Panc1 (cell line): Measurements from ENCODE around the gene CEACAM5.

Experiments used
- CTCF ChIP-seq: fragments of 450-650 bp; IDR thresholded peaks from 2 replicates; pipeline ENCODE4 v1.5.1; 2017; ENCODE audit warnings: mild to moderate bottlenecking
- POLR2AphosphoS5 ChIP-seq: IDR thresholded peaks from 2 replicates; pipeline ENCODE4 v1.6.1; 2012; ENCODE audit warnings: mild to moderate bottlenecking, low read depth, low read length, moderate library complexity
- SIN3A ChIP-seq: IDR thresholded peaks from 2 replicates; pipeline ENCODE4 v1.6.1; 2012; ENCODE audit warnings: low read depth, mild to moderate bottlenecking, low read length, moderate library complexity, borderline replicate concordance; ENCODE audit not compliant: insufficient read depth
- TCF7L2 ChIP-seq: IDR thresholded peaks from 2 replicates; pipeline ENCODE4 v1.6.1; 2011; ENCODE audit warnings: mild to moderate bottlenecking, low read depth, low read length, inconsistent platforms
- TF ChIP-seq, protein P1 (sequence below), 2 experiments: IDR thresholded peaks; 2 replicates each; pipeline ENCODE4 v1.6.1; 2011 to 2012; ENCODE audit warnings: low read depth in 2 of 2, control low read depth in 1 of 2, low read length in 1 of 2, mild to moderate bottlenecking in 1 of 2, moderate library complexity in 1 of 2; ENCODE audit not compliant: insufficient read depth in 1 of 2

DNA sequence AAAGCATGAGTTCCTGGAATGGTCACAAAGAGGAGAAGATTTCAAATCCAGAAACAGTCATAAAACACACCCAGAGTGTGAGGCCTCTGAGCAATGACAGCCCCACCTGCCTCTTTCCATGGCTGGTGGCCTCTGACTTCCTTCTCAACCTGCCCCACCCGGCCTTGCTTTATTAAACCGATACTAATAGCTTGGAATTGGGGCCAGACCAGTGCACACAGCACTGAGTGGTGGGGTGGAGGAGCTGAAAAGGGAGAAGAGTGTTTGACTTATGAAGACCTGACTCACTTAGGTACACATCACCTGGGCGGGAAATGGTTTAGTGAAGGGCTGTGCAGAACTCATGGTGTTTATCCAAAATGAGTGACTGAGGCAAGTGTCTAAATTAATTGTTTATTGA, 26.2 kb downstream of the CEACAM5 start:
- TF ChIP-seq CTCF = no peak
- TF ChIP-seq POLR2AphosphoS5 = no peak
- no peak for TF ChIP-seq SIN3A
- TF ChIP-seq TCF7L2 = no peak
- TF ChIP-seq, protein P1, sequence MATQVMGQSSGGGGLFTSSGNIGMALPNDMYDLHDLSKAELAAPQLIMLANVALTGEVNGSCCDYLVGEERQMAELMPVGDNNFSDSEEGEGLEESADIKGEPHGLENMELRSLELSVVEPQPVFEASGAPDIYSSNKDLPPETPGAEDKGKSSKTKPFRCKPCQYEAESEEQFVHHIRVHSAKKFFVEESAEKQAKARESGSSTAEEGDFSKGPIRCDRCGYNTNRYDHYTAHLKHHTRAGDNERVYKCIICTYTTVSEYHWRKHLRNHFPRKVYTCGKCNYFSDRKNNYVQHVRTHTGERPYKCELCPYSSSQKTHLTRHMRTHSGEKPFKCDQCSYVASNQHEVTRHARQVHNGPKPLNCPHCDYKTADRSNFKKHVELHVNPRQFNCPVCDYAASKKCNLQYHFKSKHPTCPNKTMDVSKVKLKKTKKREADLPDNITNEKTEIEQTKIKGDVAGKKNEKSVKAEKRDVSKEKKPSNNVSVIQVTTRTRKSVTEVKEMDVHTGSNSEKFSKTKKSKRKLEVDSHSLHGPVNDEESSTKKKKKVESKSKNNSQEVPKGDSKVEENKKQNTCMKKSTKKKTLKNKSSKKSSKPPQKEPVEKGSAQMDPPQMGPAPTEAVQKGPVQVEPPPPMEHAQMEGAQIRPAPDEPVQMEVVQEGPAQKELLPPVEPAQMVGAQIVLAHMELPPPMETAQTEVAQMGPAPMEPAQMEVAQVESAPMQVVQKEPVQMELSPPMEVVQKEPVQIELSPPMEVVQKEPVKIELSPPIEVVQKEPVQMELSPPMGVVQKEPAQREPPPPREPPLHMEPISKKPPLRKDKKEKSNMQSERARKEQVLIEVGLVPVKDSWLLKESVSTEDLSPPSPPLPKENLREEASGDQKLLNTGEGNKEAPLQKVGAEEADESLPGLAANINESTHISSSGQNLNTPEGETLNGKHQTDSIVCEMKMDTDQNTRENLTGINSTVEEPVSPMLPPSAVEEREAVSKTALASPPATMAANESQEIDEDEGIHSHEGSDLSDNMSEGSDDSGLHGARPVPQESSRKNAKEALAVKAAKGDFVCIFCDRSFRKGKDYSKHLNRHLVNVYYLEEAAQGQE (IDR thresholded peaks at IDR 0.05; ENCODE audit: insufficient read depth in 1 of 2, low read depth in 2 of 2, low read length in 1 of 2) = no peak
